T-cell (primary cell): ENCODE measurements around the gene OR8D2. TPM values are rescaled to one million over a fixed set of nuclear protein-coding genes. Genes with fewer than 3 reads are reported as not detected.

Source experiments
- ATAC-seq, 4 experiments: fragments of 200-7000 bp in 3 of 4; fragments of 150-1000 bp in 1 of 4; cut with Tn5 transposase; replicated peaks in 1 of 4; 1 replicate in 3 of 4; 2 replicates in 1 of 4; pipeline ENCODE4 v1.10.0; 2021; ENCODE audit warnings: moderate library complexity in 3 of 4, mild to moderate bottlenecking in 2 of 4, moderate number of reproducible peaks in 1 of 4
- CTCF ChIA-PET, 2 donors: fragments of 300-600 bp; sonication (Branson Sonifier 250); formaldehyde crosslinking; loops; one replicate each; lab custom pipeline; 2022; ENCODE audit warnings: antibody characterized with exemption in 2 of 2; lab: Charles Lee
- POLR2A ChIA-PET, 2 donors: fragments of 300-600 bp; sonication (Branson Sonifier 250); formaldehyde crosslinking; loops; one replicate each; lab custom pipeline; 2022; ENCODE audit warnings: antibody characterized with exemption in 2 of 2; lab: Charles Lee
- DNase-seq, 35 experiments: peaks; one replicate each; pipeline versions ENCODE4 v3.0.0 to v3.0.0-alpha.2; 2013 to 2023
- H3K27ac ChIP-seq: one replicate; pipeline ENCODE4 v1.5.1; 2013; ENCODE audit warnings: low read length
- H3K27me3 ChIP-seq, 2 experiments: replicated peaks in 1 of 2; 1 replicate in 1 of 2; 2 replicates in 1 of 2; pipeline versions ENCODE4 v1.6.1 to v1.7.0; 2013; ENCODE audit warnings: low read length in 1 of 2, mixed read lengths in 1 of 2; ENCODE audit not compliant: control insufficient read depth in 2 of 2, insufficient read depth in 2 of 2; ENCODE audit errors: extremely low read depth in 1 of 2
- H3K36me3 ChIP-seq, 2 donors: 1 replicate in 1 of 2; 2 replicates in 1 of 2; pipeline versions ENCODE4 v1.6.1 to v1.7.0; 2013; ENCODE audit warnings: low read length in 1 of 2; ENCODE audit not compliant: control insufficient read depth in 2 of 2, insufficient read depth in 1 of 2; ENCODE audit errors: extremely low read depth in 1 of 2
- H3K4me1 ChIP-seq, 2 experiments: 1 replicate in 1 of 2; 2 replicates in 1 of 2; pipeline versions ENCODE4 v1.6.1 to v1.7.0; 2013; ENCODE audit warnings: low read length in 2 of 2, mixed read lengths in 1 of 2; ENCODE audit not compliant: insufficient read depth in 2 of 2, control insufficient read depth in 1 of 2; ENCODE audit errors: extremely low read depth in 1 of 2
- H3K4me3 ChIP-seq, 2 donors: 1 replicate in 1 of 2; 2 replicates in 1 of 2; pipeline versions ENCODE4 v1.5.1 to v1.7.0; 2013; ENCODE audit warnings: mild to moderate bottlenecking in 2 of 2, low read length in 1 of 2, moderate library complexity in 1 of 2; ENCODE audit not compliant: control insufficient read depth in 1 of 2; ENCODE audit errors: extremely low read depth in 1 of 2
- H3K9me3 ChIP-seq: 2 replicates; pipeline ENCODE4 v1.7.0; 2013
- H3K27ac Mint-ChIP-seq, 2 donors: one replicate each; pipeline ENCODE4 v1.8.0; 2020 to 2021; ENCODE audit warnings: mild to moderate bottlenecking in 2 of 2, mixed read lengths in 2 of 2
- H3K27me3 Mint-ChIP-seq, 2 donors: one replicate each; pipeline ENCODE4 v1.8.0; 2021 to 2022; ENCODE audit warnings: mixed read lengths in 2 of 2
- H3K36me3 Mint-ChIP-seq: one replicate; pipeline ENCODE4 v1.8.0; 2021; ENCODE audit warnings: mixed read lengths
- H3K4me1 Mint-ChIP-seq, 3 donors: one replicate each; pipeline ENCODE4 v1.8.0; 2020 to 2022; ENCODE audit warnings: mixed read lengths in 3 of 3, mild to moderate bottlenecking in 1 of 3
- H3K4me3 Mint-ChIP-seq, 3 donors: one replicate each; pipeline ENCODE4 v1.8.0; 2020 to 2022; ENCODE audit warnings: mild to moderate bottlenecking in 3 of 3, mixed read lengths in 3 of 3, moderate library complexity in 3 of 3
- H3K9me3 Mint-ChIP-seq, 3 donors: one replicate each; pipeline ENCODE4 v1.8.0; 2020 to 2022; ENCODE audit warnings: mixed read lengths in 3 of 3
- WGBS: methylation state at CpG from one replicate; pipeline ENCODE4 v1.1.5; 2013; ENCODE audit warnings: missing lambda C conversion rate; ENCODE audit not compliant: insufficient coverage; 5-methylcytosine and 5-hydroxymethylcytosine counted together
- total RNA-seq, 35 experiments: library from RNA in 6 of 35; stranded (reverse) in 6 of 35; fragments of 120-200 nt in 1 of 35; gene quantifications; one replicate each; pipeline versions ENCODE4 v1.2.1 to v1.2.4 and lab custom pipeline; 2013 to 2026

The OR8D2 gene
- total RNA-seq, 5 donors from 2014 or later (not counting 1 experiment from before 2014, with no cell fraction given), result not detected

DNA sequence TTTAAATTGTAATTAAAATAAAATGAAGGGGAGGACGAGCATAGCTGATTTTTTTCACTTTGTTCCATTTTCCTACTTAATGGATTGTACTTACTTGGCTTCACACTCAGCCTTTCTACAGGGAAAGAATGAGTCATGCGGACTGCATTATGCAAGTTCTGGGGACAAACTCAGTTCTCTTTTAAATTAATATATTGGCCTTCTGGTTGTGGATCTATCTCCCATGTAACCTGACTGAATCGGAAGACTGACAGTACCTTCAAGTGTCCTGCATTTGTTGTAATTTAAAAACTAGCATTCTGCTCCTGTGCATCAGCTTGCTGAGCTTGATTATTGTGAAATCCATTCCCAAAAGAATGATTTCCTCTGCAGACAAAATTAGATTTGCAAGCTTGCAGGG lies 18.4 kb downstream of the OR8D2 start:
- ChIA-PET CTCF (no interaction called here), POLR2A (no interaction called here)
- Mint-ChIP-seq H3K27ac (no peak overlapping the region), H3K4me1 (no peaks in the 10 kb centered on the region), H3K36me3 (no peaks in the 10 kb centered on the region), H3K27me3 (peaks cover 0 to under 1% of the 10 kb centered on the region in 2 donors), H3K4me3 (no peak overlapping the region), H3K9me3 (peaks cover 0 to 3% (median 0%) of the 10 kb centered on the region in 3 donors)
- ATAC-seq, result no peak
- WGBS, result 100% methylated on average over 1 of the region's 3 CpGs
- H3K27me3 ChIP-seq, result no peaks in the 10 kb centered on the region
- no peaks in the 10 kb centered on the region for H3K9me3 ChIP-seq
- no peak for DNase-seq
- no peak overlapping the region for H3K4me3 ChIP-seq
- H3K27ac ChIP-seq, result no peak overlapping the region
- no peaks in the 10 kb centered on the region for H3K36me3 ChIP-seq
- H3K4me1 ChIP-seq, result no peaks in the 10 kb centered on the region

DNA sequence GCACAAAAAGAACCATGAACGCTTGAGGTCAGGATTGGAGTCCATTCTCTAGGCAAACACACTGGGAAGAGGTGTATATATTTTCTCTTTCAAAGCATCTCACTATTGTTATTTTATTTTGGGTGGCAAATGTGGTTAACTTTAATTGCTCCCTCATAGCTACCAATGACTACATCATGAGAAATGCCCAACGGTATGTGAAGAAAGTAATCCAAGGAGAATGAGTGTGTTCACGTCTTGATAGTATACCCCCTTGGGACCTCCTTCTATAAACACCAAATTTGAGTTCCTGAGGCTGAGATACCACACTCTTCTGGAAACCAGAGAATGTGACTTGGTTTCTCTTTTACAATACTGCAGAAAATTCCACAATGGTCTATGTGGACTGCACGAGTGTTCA lies 22.1 kb downstream of the OR8D2 start:
- no peaks in the 10 kb centered on the region for H3K4me1 Mint-ChIP-seq
- no peaks in the 10 kb centered on the region for H3K27me3 Mint-ChIP-seq
- ATAC-seq (no peak), DNase-seq (no peak)
- H3K27ac ChIP-seq, result no peak overlapping the region
- H3K36me3 ChIP-seq, result no peaks in the 10 kb centered on the region
- H3K9me3 Mint-ChIP-seq, result peaks cover 0 to 3% (median 0%) of the 10 kb centered on the region in 3 donors
- no peak overlapping the region for H3K4me3 ChIP-seq
- CTCF ChIA-PET, result no interaction called here
- no peak overlapping the region for H3K4me3 Mint-ChIP-seq
- no peaks in the 10 kb centered on the region for H3K4me1 ChIP-seq
- POLR2A ChIA-PET, result interaction anchor here in 1 of 2 donors (0.6 kb wide), 1 partner anchor 233 kb away, joined by 3 read pairs; no protein-coding TSS in a partner anchor
- no peaks in the 10 kb centered on the region for H3K9me3 ChIP-seq
- H3K27me3 ChIP-seq, result no peaks in the 10 kb centered on the region
- no CpG with 5 or more reads among the region's 4 CpGs for WGBS
- H3K27ac Mint-ChIP-seq, result no peak overlapping the region
- H3K36me3 Mint-ChIP-seq, result no peaks in the 10 kb centered on the region

DNA sequence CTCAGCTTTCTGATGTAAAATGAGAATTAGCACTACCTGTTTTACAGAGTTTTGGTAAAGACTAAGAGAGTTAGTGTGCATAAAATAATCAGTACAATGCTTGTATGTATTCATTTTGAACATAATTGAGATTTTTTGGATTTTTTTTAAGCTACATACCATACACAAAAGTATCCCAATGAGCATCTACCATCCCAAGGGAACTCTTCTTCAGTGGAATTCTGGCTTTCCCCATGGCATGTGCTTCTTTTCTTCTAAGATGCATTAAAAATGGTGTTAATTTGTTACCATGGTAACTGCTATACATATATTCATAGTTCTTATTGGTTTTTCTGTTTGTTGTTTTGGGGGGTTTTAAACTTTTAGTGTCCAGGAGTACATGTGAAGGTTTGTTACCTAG lies 24.0 kb downstream of the OR8D2 start:
- H3K36me3 Mint-ChIP-seq, result no peaks in the 10 kb centered on the region
- no peaks in the 10 kb centered on the region for H3K4me1 Mint-ChIP-seq
- ATAC-seq (no peak), DNase-seq (no peak)
- peaks cover 0 to 3% (median 3%) of the 10 kb centered on the region in 3 donors for H3K9me3 Mint-ChIP-seq
- no peak overlapping the region for H3K27ac Mint-ChIP-seq
- Histone ChIP-seq H3K27me3 (no peaks in the 10 kb centered on the region), H3K36me3 (no peaks in the 10 kb centered on the region), H3K27ac (no peak overlapping the region), H3K9me3 (no peaks in the 10 kb centered on the region), H3K4me3 (no peak overlapping the region), H3K4me1 (no peaks in the 10 kb centered on the region)
- ChIA-PET CTCF (no interaction called here), POLR2A (no interaction called here)
- no peak overlapping the region for H3K4me3 Mint-ChIP-seq
- H3K27me3 Mint-ChIP-seq, result no peaks in the 10 kb centered on the region

DNA sequence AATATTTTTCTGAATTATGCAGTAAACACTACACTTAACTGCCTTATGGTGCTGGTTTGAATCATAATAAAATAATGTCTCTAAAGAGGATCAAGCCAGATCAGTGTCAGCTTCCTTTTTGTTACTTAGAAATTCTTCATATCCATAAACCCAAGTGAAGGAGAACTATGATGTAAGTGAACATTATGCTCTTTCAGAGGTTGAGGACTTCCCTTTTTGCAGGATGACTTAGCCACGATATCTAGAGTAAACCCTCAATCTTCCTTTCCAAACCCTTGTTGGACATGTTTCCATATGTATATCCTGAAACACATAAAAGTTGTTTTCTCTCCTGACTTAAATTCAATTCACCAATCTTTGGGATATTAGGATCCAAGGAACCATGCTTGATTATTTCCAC lies 25.3 kb downstream of the OR8D2 start:
- Histone ChIP-seq H3K27ac (no peak overlapping the region), H3K27me3 (no peaks in the 10 kb centered on the region), H3K4me3 (no peak overlapping the region), H3K4me1 (no peaks in the 10 kb centered on the region), H3K36me3 (no peaks in the 10 kb centered on the region), H3K9me3 (no peaks in the 10 kb centered on the region)
- no peaks in the 10 kb centered on the region for H3K36me3 Mint-ChIP-seq
- no peaks in the 10 kb centered on the region for H3K4me1 Mint-ChIP-seq
- no peak overlapping the region for H3K27ac Mint-ChIP-seq
- DNase-seq, result no peak
- H3K27me3 Mint-ChIP-seq, result no peaks in the 10 kb centered on the region
- no peak overlapping the region for H3K4me3 Mint-ChIP-seq
- H3K9me3 Mint-ChIP-seq, result peaks cover 2 to 3% (median 2%) of the 10 kb centered on the region in 3 donors
- ATAC-seq, result no peak
- WGBS, result no CpG with 5 or more reads among the region's 1 CpG
- ChIA-PET CTCF (no interaction called here), POLR2A (no interaction called here)

DNA sequence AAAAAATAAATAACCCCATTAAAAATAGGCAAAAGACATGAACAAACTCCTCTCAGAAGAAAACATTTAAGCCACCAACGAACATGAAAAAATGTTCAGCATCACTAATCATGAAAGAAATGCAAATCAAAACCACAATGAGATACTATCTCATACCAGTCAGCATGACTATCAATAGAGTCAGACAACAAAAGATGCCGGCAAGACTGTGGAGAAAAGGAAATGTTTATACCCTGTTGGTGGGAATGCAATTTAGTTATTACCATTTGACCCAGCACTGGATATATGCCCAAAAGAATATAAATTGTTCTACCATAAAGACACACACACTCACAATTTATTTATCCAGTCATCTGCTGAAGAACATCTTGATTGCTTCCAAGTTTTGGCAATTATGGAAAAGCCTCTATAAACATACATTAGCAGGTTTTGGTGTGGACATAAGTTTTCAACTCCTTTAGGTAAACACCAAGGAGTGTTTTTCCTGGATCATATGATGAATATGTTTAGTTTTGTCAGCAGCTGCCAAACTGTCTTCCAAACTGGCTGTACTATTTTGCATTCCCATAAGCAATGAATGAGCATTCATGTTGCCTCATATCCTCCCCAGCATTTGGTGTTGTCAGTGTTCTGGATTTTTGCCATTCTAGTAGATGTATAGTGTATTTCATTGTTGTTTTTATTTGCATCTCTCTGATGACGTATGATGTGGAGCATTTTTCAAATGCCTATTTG lies 34.2 kb downstream of the OR8D2 start:
- no peak overlapping the region for H3K4me3 Mint-ChIP-seq
- H3K27me3 ChIP-seq, result no peaks in the 10 kb centered on the region
- no peak overlapping the region for H3K27ac Mint-ChIP-seq
- H3K4me1 ChIP-seq, result no peaks in the 10 kb centered on the region
- peaks cover 10 to 20% (median 10%) of the 10 kb centered on the region in 3 donors for H3K9me3 Mint-ChIP-seq
- ATAC-seq, result no peak
- no peaks in the 10 kb centered on the region for H3K36me3 ChIP-seq
- WGBS, result no CpG with 5 or more reads among the region's 3 CpGs
- H3K27me3 Mint-ChIP-seq, result no peaks in the 10 kb centered on the region
- H3K9me3 ChIP-seq, result no peaks in the 10 kb centered on the region
- CTCF ChIA-PET, result no interaction called here
- POLR2A ChIA-PET, result no interaction called here
- no peaks in the 10 kb centered on the region for H3K36me3 Mint-ChIP-seq
- DNase-seq, result no peak
- no peak overlapping the region for H3K27ac ChIP-seq
- H3K4me3 ChIP-seq, result no peak overlapping the region
- no peaks in the 10 kb centered on the region for H3K4me1 Mint-ChIP-seq

DNA sequence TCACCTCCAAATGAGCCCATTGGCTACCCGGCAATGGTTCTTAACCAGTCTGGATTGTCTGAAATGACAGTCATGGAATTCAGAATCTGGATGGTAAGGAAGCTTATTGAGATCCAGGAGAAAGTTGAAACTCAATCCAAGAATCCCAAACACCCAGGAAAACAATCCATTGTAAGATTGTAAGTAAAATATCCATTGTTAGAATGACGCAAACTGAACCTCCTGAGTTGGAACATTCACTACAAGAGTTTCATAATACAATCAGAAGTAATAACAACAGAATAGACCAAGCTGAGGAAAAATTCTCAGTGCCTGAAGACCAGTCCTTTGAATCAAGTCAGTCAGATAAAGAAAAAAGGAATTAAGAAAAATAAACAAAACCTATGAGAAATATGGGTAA lies 41.7 kb downstream of the OR8D2 start:
- Mint-ChIP-seq H3K4me3 (no peak overlapping the region), H3K9me3 (peaks cover 7 to 14% (median 13%) of the 10 kb centered on the region in 3 donors), H3K36me3 (no peaks in the 10 kb centered on the region), H3K27me3 (no peaks in the 10 kb centered on the region), H3K4me1 (no peaks in the 10 kb centered on the region), H3K27ac (no peak overlapping the region)
- WGBS, result no CpG with 5 or more reads among the region's 2 CpGs
- Histone ChIP-seq H3K9me3 (no peaks in the 10 kb centered on the region), H3K27me3 (peaks cover 0 to 8% of the 10 kb centered on the region in 2 experiments), H3K27ac (no peak overlapping the region), H3K36me3 (no peaks in the 10 kb centered on the region), H3K4me1 (no peaks in the 10 kb centered on the region), H3K4me3 (no peak overlapping the region)
- ATAC-seq (no peak), DNase-seq (no peak)
- ChIA-PET POLR2A (no interaction called here), CTCF (no interaction called here)
